DOHH2 (cell line): Measurements from ENCODE around the gene PDE7B.

ENCODE experiments used
- H3F3A ChIP-seq: fragments of 200-600 bp; sonication (generic), shearing (Covaris generic); 2 replicates; pipeline ENCODE4 v1.6.0; 2016; ENCODE audit warnings: antibody characterized with exemption, mild to moderate bottlenecking; ENCODE audit not compliant: control insufficient read depth, insufficient read depth
- H3K27ac ChIP-seq: fragments of 200-600 bp; sonication (generic); 2 replicates; pipeline ENCODE4 v1.5.1; 2014; ENCODE audit warnings: low read depth, mild to moderate bottlenecking, low read length, moderate library complexity
- H3K27me3 ChIP-seq: fragments of 200-600 bp; sonication (generic); 2 replicates; pipeline ENCODE4 v1.6.1; 2014; ENCODE audit warnings: mild to moderate bottlenecking, low read length, mixed read lengths; ENCODE audit not compliant: control insufficient read depth
- H3K36me3 ChIP-seq: fragments of 200-600 bp; sonication (generic); 2 replicates; pipeline ENCODE4 v1.6.1; 2014; ENCODE audit warnings: mild to moderate bottlenecking, low read length, moderate library complexity, mixed read lengths; ENCODE audit not compliant: control insufficient read depth
- H3K4me1 ChIP-seq: fragments of 200-600 bp; sonication (generic); 2 replicates; pipeline ENCODE4 v1.6.1; 2014; ENCODE audit warnings: mild to moderate bottlenecking, low read length, mixed read lengths; ENCODE audit not compliant: control insufficient read depth
- H3K4me2 ChIP-seq: fragments of 200-600 bp; sonication (generic); 2 replicates; pipeline ENCODE4 v1.6.0; 2014; ENCODE audit warnings: mild to moderate bottlenecking, low read length, moderate library complexity
- H3K4me3 ChIP-seq: fragments of 200-600 bp; sonication (generic); 2 replicates; pipeline ENCODE4 v1.5.1; 2014; ENCODE audit warnings: mild to moderate bottlenecking, low read length, mixed read lengths
- H3K79me2 ChIP-seq: fragments of 200-600 bp; sonication (generic); 2 replicates; pipeline ENCODE4 v1.6.1; 2014; ENCODE audit warnings: mild to moderate bottlenecking, low read length, mixed read lengths; ENCODE audit not compliant: control insufficient read depth
- H3K9me2 ChIP-seq: fragments of 200-600 bp; sonication (generic); replicated peaks from 2 replicates; pipeline ENCODE4 v1.6.1; 2014; ENCODE audit warnings: mild to moderate bottlenecking, low read length, mixed read lengths; ENCODE audit not compliant: control insufficient read depth
- H3K9me3 ChIP-seq: fragments of 200-600 bp; sonication (generic); 2 replicates; pipeline ENCODE4 v1.6.1; 2014; ENCODE audit warnings: antibody characterized with exemption, low read length, mixed read lengths; ENCODE audit not compliant: control insufficient read depth, insufficient read depth
- H4K20me1 ChIP-seq: fragments of 200-600 bp; sonication (generic); 2 replicates; pipeline ENCODE4 v1.6.0; 2014; ENCODE audit warnings: low read depth, mild to moderate bottlenecking, antibody characterized with exemption, low read length, moderate library complexity; ENCODE audit not compliant: control insufficient read depth, insufficient read depth
- CTCF ChIP-seq: fragments of 200-600 bp; sonication (generic); IDR thresholded peaks from one replicate; pipeline ENCODE4 v1.5.1; 2014; ENCODE audit warnings: antibody characterized with exemption, mild to moderate bottlenecking, low read depth, low read length; ENCODE audit not compliant: poor library complexity, severe bottlenecking
- EZH2phosphoT487 ChIP-seq: fragments of 200-600 bp; sonication (generic); IDR thresholded peaks from 2 replicates; pipeline ENCODE4 v1.6.1; 2017; ENCODE audit warnings: borderline replicate concordance, mild to moderate bottlenecking, antibody characterized with exemption, low read length, moderate library complexity, mixed read lengths

PDE7B gene

GRCh38 chr6:136072691-136073090 is 221.2 kb downstream of the PDE7B start:
- no peaks in the 10 kb centered on the region for H3K9me2 ChIP-seq
- no peaks in the 10 kb centered on the region for H4K20me1 ChIP-seq

GRCh38 chr6:136073216-136073615 is 221.7 kb downstream of the PDE7B start:
- no peaks in the 10 kb centered on the region for H3K79me2 ChIP-seq
- no peak overlapping the region for H3K27ac ChIP-seq
- no peaks in the 10 kb centered on the region for H3K9me2 ChIP-seq
- no peaks in the 10 kb centered on the region for H3K4me1 ChIP-seq
- no peak overlapping the region for H3K4me2 ChIP-seq
- H3K4me3 ChIP-seq = no peak overlapping the region
- no peaks in the 10 kb centered on the region for H4K20me1 ChIP-seq
- H3F3A ChIP-seq = no peaks in the 10 kb centered on the region
- H3K36me3 ChIP-seq = no peaks in the 10 kb centered on the region
- H3K27me3 ChIP-seq = no peaks in the 10 kb centered on the region
- TF ChIP-seq CTCF (no peak), EZH2phosphoT487 (no peak)
- no peaks in the 10 kb centered on the region for H3K9me3 ChIP-seq

More at GRCh38 chr6:136072691-136073090, 221.2 kb downstream of the PDE7B start:
- TF ChIP-seq EZH2phosphoT487 = no peak
- no peak for TF ChIP-seq CTCF
- Histone ChIP-seq H3F3A (no peaks in the 10 kb centered on the region), H3K27ac (no peak overlapping the region), H3K27me3 (no peaks in the 10 kb centered on the region), H3K4me2 (no peak overlapping the region), H3K79me2 (no peaks in the 10 kb centered on the region), H3K4me3 (no peak overlapping the region), H3K4me1 (no peaks in the 10 kb centered on the region), H3K36me3 (no peaks in the 10 kb centered on the region), H3K9me3 (no peaks in the 10 kb centered on the region)

- no peaks in the 10 kb centered on the region for H3K27me3 ChIP-seq
- H3K27ac ChIP-seq = no peak overlapping the region
- no peak for TF ChIP-seq EZH2phosphoT487
- TF ChIP-seq CTCF = no peak
- H3K4me3 ChIP-seq = no peak overlapping the region
- no peak overlapping the region for H3K4me2 ChIP-seq
- H3K9me2 ChIP-seq = no peaks in the 10 kb centered on the region
- H4K20me1 ChIP-seq = no peaks in the 10 kb centered on the region
- no peaks in the 10 kb centered on the region for H3K9me3 ChIP-seq
- H3F3A ChIP-seq = no peaks in the 10 kb centered on the region
- no peaks in the 10 kb centered on the region for H3K4me1 ChIP-seq
- no peaks in the 10 kb centered on the region for H3K36me3 ChIP-seq
- H3K79me2 ChIP-seq = no peaks in the 10 kb centered on the region
These were observed 225.0 kb downstream of the PDE7B start for GRCh38 chr6:136076496-136076895.
